Measurements from ENCODE around the gene CLEC5A. TPM values are rescaled to one million over a fixed set of nuclear protein-coding genes. Genes with fewer than 3 reads are reported as not detected.
A peak's percentile ranks its signal among the peaks of the same experiment; 100 is the strongest.

Gene CLEC5A
- polyA plus RNA-seq, 3 donors: 9.6 to 15.2 (median 10.0) TPM

DNA sequence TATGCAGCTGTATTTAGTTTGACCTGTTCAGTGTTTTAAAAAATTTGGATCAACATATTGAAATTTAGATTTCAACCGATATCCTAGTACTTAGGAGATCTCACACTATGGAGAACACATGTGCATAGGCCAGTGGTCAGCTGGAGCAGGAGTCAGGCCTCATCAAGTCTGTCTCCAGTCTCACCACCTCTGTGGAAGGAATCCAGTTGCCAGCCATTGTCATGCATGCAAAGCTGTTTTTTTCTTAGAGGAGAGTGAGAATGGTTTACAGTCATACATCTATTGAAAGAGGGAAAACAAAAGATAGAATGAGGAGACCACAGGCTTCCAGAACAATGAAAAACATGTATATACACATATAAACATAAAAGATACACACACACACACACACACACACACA lies 7.6 kb upstream of the CLEC5A start:
- H3K27me3 Mint-ChIP-seq (ENCODE audit: low read depth in 3 of 3): peaks cover 0 to 2% (median 0%) of the 10 kb centered on the region in 3 donors
- no peak for DNase-seq

DNA sequence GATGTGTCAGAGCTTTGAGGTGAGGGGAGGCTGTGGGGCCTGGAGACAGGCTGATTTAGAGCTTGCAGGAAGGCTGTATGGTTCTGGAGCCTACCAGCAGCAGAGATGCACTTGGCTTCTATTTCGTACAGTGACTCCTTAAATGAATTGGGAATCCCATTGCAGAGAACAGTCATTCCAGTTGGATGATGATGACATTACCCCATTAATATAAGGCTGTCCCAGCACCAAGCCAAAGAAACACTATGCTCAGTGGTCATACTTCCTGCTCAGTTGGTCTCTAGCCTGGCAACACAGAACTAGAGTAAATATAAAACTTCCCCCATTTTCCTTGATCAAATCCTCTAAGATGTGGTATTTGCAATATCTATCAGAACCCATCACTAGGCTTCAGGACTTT lies 5.7 kb upstream of the CLEC5A start:
- Histone ChIP-seq H3K4me1 (ENCODE audit: control insufficient read depth in 1 of 2, insufficient read depth in 2 of 2, low read length in 2 of 2) (peaks cover 73 to 89% of the 10 kb centered on the region in 2 donors), H3K79me2 (ENCODE audit: insufficient read depth, low read length) (peaks cover 3% of the 10 kb centered on the region), H4K20me1 (ENCODE audit: insufficient read depth, low read length) (no peaks in the 10 kb centered on the region), H3K9ac (ENCODE audit: insufficient read depth, low read length, poor library complexity, severe bottlenecking) (no peak overlapping the region), H3K36me3 (replicated peaks in 1 of 2; ENCODE audit: control insufficient read depth in 1 of 2, insufficient read depth in 2 of 2, low read length in 2 of 2) (no peaks in the 10 kb centered on the region), H3K9me3 (replicated peaks in 1 of 2; ENCODE audit: control insufficient read depth in 1 of 2, insufficient read depth in 1 of 2, low read length in 2 of 2) (no peaks in the 10 kb centered on the region), H3K4me2 (replicated peaks; ENCODE audit: extremely low read depth, low read length, poor library complexity, severe bottlenecking) (no peak overlapping the region), H3K27me3 (ENCODE audit: control insufficient read depth in 2 of 2, insufficient read depth in 2 of 2, low read length in 2 of 2) (no peaks in the 10 kb centered on the region), H3K4me3 (replicated peaks in 1 of 3; ENCODE audit: low read depth in 2 of 3, low read length in 3 of 3) (no peak overlapping the region), H3K27ac (ENCODE audit: low read depth in 1 of 2, low read length in 2 of 2) (no peak overlapping the region), H2AFZ (ENCODE audit: insufficient read depth, low read depth, low read length, poor library complexity, severe bottlenecking) (no peak overlapping the region)
- intact Hi-C loops (cut with micrococcal nuclease): no loop called here
- TF ChIP-seq, protein P1, sequence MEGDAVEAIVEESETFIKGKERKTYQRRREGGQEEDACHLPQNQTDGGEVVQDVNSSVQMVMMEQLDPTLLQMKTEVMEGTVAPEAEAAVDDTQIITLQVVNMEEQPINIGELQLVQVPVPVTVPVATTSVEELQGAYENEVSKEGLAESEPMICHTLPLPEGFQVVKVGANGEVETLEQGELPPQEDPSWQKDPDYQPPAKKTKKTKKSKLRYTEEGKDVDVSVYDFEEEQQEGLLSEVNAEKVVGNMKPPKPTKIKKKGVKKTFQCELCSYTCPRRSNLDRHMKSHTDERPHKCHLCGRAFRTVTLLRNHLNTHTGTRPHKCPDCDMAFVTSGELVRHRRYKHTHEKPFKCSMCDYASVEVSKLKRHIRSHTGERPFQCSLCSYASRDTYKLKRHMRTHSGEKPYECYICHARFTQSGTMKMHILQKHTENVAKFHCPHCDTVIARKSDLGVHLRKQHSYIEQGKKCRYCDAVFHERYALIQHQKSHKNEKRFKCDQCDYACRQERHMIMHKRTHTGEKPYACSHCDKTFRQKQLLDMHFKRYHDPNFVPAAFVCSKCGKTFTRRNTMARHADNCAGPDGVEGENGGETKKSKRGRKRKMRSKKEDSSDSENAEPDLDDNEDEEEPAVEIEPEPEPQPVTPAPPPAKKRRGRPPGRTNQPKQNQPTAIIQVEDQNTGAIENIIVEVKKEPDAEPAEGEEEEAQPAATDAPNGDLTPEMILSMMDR (IDR thresholded peaks at IDR 0.05): no peak
- Mint-ChIP-seq H3K9me3 (peaks cover 0 to 8% (median 3%) of the 10 kb centered on the region in 7 donors), H3K36me3 (peaks cover 0 to 5% of the 10 kb centered on the region in 2 donors), H3K27me3 (ENCODE audit: low read depth in 3 of 3) (no peaks in the 10 kb centered on the region), H3K4me1 (peaks cover 76% of the 10 kb centered on the region), H3K27ac (no peak overlapping the region), H3K4me3 (no peak overlapping the region)
- 100% methylated on average over 1 of the region's 1 CpG for WGBS (ENCODE audit: insufficient coverage)
- DNase-seq: peak in 1 of 3 donors; percentile 19

More for the DNA sequence above, 7.6 kb upstream of the CLEC5A start:
- no CpG with 5 or more reads among the region's 1 CpG for WGBS (ENCODE audit: insufficient coverage)
- Histone ChIP-seq H3K27ac (ENCODE audit: low read depth in 1 of 2, low read length in 2 of 2) (no peak overlapping the region), H4K20me1 (ENCODE audit: insufficient read depth, low read length) (no peaks in the 10 kb centered on the region), H3K9ac (ENCODE audit: insufficient read depth, low read length, poor library complexity, severe bottlenecking) (no peak overlapping the region), H3K36me3 (replicated peaks in 1 of 2; ENCODE audit: control insufficient read depth in 1 of 2, insufficient read depth in 2 of 2, low read length in 2 of 2) (no peaks in the 10 kb centered on the region), H3K4me2 (replicated peaks; ENCODE audit: extremely low read depth, low read length, poor library complexity, severe bottlenecking) (no peak overlapping the region), H2AFZ (ENCODE audit: insufficient read depth, low read depth, low read length, poor library complexity, severe bottlenecking) (no peak overlapping the region), H3K27me3 (ENCODE audit: control insufficient read depth in 2 of 2, insufficient read depth in 2 of 2, low read length in 2 of 2) (no peaks in the 10 kb centered on the region), H3K9me3 (replicated peaks in 1 of 2; ENCODE audit: control insufficient read depth in 1 of 2, insufficient read depth in 1 of 2, low read length in 2 of 2) (no peaks in the 10 kb centered on the region), H3K4me3 (replicated peaks in 1 of 3; ENCODE audit: low read depth in 2 of 3, low read length in 3 of 3) (no peak overlapping the region), H3K4me1 (ENCODE audit: control insufficient read depth in 1 of 2, insufficient read depth in 2 of 2, low read length in 2 of 2) (peaks cover 75 to 87% of the 10 kb centered on the region in 2 donors), H3K79me2 (ENCODE audit: insufficient read depth, low read length) (no peaks in the 10 kb centered on the region)
- peaks cover 0 to 7% of the 10 kb centered on the region in 2 donors for H3K36me3 Mint-ChIP-seq
- TF ChIP-seq, protein P1 (IDR thresholded peaks at IDR 0.05): no peak
- H3K4me3 Mint-ChIP-seq: no peak overlapping the region
- H3K4me1 Mint-ChIP-seq: peaks cover 77% of the 10 kb centered on the region
- peak overlapping the region; percentile 48 to 88 (median 86) for H3K27ac Mint-ChIP-seq
- peaks cover 0 to 10% (median 5%) of the 10 kb centered on the region in 7 donors for H3K9me3 Mint-ChIP-seq
- intact Hi-C loops (cut with micrococcal nuclease): no loop called here
